CD4-positive, CD25-positive, alpha-beta regulatory T cell (primary cell): Measurements from ENCODE around the gene YBX1. TPM values are rescaled to one million over a fixed set of nuclear protein-coding genes. Genes with fewer than 3 reads are reported as not detected.
"Not testable (repeated sequence)": the region's sequence is repeated elsewhere in the genome, so short reads cannot be mapped to it uniquely, and the experiment has no call there.

Source experiments
- ATAC-seq, 2 donors: fragments of 150-1000 bp; cut with Tn5 transposase; one replicate each; pipeline ENCODE4 v1.10.0; 2021; ENCODE audit warnings: low read depth in 2 of 2, moderate number of reproducible peaks in 2 of 2, moderate library complexity in 1 of 2
- DNase-seq, 3 donors: peaks; one replicate each; pipeline versions ENCODE4 v3.0.0 to v3.0.0-alpha.2; 2012 to 2022; ENCODE audit warnings: mixed read lengths in 1 of 3
- H3K27ac ChIP-seq: one replicate; pipeline ENCODE4 v1.7.0; 2013; ENCODE audit warnings: mild to moderate bottlenecking, low read length; ENCODE audit not compliant: insufficient read depth, poor library complexity, severe bottlenecking
- H3K27me3 ChIP-seq: one replicate; pipeline ENCODE4 v1.7.0; 2013; ENCODE audit warnings: low read length; ENCODE audit not compliant: control insufficient read depth, insufficient read depth
- H3K36me3 ChIP-seq: one replicate; pipeline ENCODE4 v1.7.0; 2013; ENCODE audit warnings: mild to moderate bottlenecking, low read length, moderate library complexity; ENCODE audit not compliant: control insufficient read depth, insufficient read depth
- H3K4me1 ChIP-seq: 2 replicates; pipeline ENCODE4 v1.7.0; 2013; ENCODE audit warnings: mild to moderate bottlenecking, low read length; ENCODE audit not compliant: insufficient read depth, control insufficient read depth, poor library complexity, severe bottlenecking
- H3K4me3 ChIP-seq: one replicate; pipeline ENCODE4 v1.7.0; 2013; ENCODE audit warnings: low read depth, mild to moderate bottlenecking, low read length, moderate library complexity
- H3K9me3 ChIP-seq, 2 experiments: 1 replicate in 1 of 2; 2 replicates in 1 of 2; pipeline ENCODE4 v1.7.0; 2013; ENCODE audit warnings: low read length in 2 of 2, mild to moderate bottlenecking in 1 of 2, moderate library complexity in 1 of 2; ENCODE audit not compliant: control insufficient read depth in 2 of 2
- H3K27ac Mint-ChIP-seq, 3 donors: one replicate each; pipeline ENCODE4 v1.8.0; 2020 to 2022; ENCODE audit warnings: mild to moderate bottlenecking in 3 of 3, mixed read lengths in 3 of 3, moderate library complexity in 2 of 3
- H3K27me3 Mint-ChIP-seq: one replicate; pipeline ENCODE4 v1.8.0; 2022; ENCODE audit warnings: mild to moderate bottlenecking, mixed read lengths
- H3K36me3 Mint-ChIP-seq: one replicate; pipeline ENCODE4 v1.8.0; 2020; ENCODE audit warnings: mixed read lengths
- H3K4me1 Mint-ChIP-seq, 4 donors: one replicate each; pipeline ENCODE4 v1.8.0; 2020 to 2022; ENCODE audit warnings: mixed read lengths in 4 of 4, mild to moderate bottlenecking in 1 of 4
- H3K4me3 Mint-ChIP-seq, 4 donors: one replicate each; pipeline ENCODE4 v1.8.0; 2020 to 2022; ENCODE audit warnings: mild to moderate bottlenecking in 4 of 4, mixed read lengths in 4 of 4, moderate library complexity in 3 of 4
- H3K9me3 Mint-ChIP-seq, 7 donors: one replicate each; pipeline ENCODE4 v1.8.0; 2020 to 2022; ENCODE audit warnings: mixed read lengths in 7 of 7, mild to moderate bottlenecking in 3 of 7, moderate library complexity in 2 of 7
- polyA plus RNA-seq, 4 donors: library from polyadenylated mRNA; unstranded; fragments of 300-500 nt; fragmentation: Illumina TruSeq; gene quantifications; one replicate each; pipeline ENCODE4 v1.2.3, GENCODE V29; 2021
- total RNA-seq: library from RNA; stranded (reverse); gene quantifications from one replicate; pipeline ENCODE4 v1.2.3, GENCODE V29; 2022

The YBX1 gene
- total and polyA plus RNA-seq, 5 donors from 2014 or later, result 89.9 to 323 (median 95.5) TPM

- Mint-ChIP-seq H3K4me3 (peak overlapping the region; percentile 98 to 100 (median 100)), H3K27ac (peak overlapping the region; percentile 98 to 99 (median 98)), H3K9me3 (no peaks in the 10 kb centered on the region), H3K27me3 (no peaks in the 10 kb centered on the region), H3K4me1 (peaks cover 31 to 55% (median 40%) of the 10 kb centered on the region in 4 donors), H3K36me3 (peaks cover 31% of the 10 kb centered on the region)
- H3K4me1 ChIP-seq, result peaks cover 41% of the 10 kb centered on the region
- ATAC-seq (no peak), DNase-seq (peak in 2 of 3 donors; percentile 40 to 62)
- peak overlapping the region; percentile 88 for H3K27ac ChIP-seq
- peak overlapping the region; percentile 95 for H3K4me3 ChIP-seq
- H3K36me3 ChIP-seq, result peaks cover 5% of the 10 kb centered on the region
- H3K9me3 ChIP-seq, result no peaks in the 10 kb centered on the region
- no peaks in the 10 kb centered on the region for H3K27me3 ChIP-seq
Observed at GRCh38 chr1:42680921-42681683, 1.1 kb upstream of the YBX1 start.

- Mint-ChIP-seq H3K27ac (peak overlapping the region; percentile 98 to 99 (median 98)), H3K36me3 (peaks cover 25% of the 10 kb centered on the region), H3K4me1 (peaks cover 31 to 68% (median 52%) of the 10 kb centered on the region in 4 donors), H3K4me3 (peak overlapping the region; percentile 98 to 100 (median 100))
- Histone ChIP-seq H3K27ac (peak overlapping the region; percentile 88), H3K4me1 (peaks cover 54% of the 10 kb centered on the region)
- H3K27me3 ChIP-seq, H3K36me3 ChIP-seq, H3K27me3 Mint-ChIP-seq, H3K9me3 Mint-ChIP-seq, H3K4me3 ChIP-seq, DNase-seq, H3K9me3 ChIP-seq: not testable (repeated sequence)
- peak; percentile 3 to 6 for ATAC-seq
Observed at GRCh38 chr1:42682484-42682738, 193 bp downstream of the YBX1 start.

GRCh38 chr1:42682739-42683531, 717 bp downstream of the YBX1 start:
- Mint-ChIP-seq H3K4me1 (peaks cover 36 to 73% (median 57%) of the 10 kb centered on the region in 4 donors), H3K36me3 (peaks cover 27% of the 10 kb centered on the region), H3K4me3 (peak overlapping the region; percentile 93 to 99 (median 94)), H3K27ac (peak overlapping the region; percentile 97 to 98 (median 98)), H3K27me3 (no peaks in the 10 kb centered on the region), H3K9me3 (no peaks in the 10 kb centered on the region)
- Histone ChIP-seq H3K4me1 (peaks cover 59% of the 10 kb centered on the region), H3K27me3 (no peaks in the 10 kb centered on the region), H3K9me3 (no peaks in the 10 kb centered on the region), H3K36me3 (peaks cover 5% of the 10 kb centered on the region), H3K27ac (peak overlapping the region; percentile 88), H3K4me3 (peak overlapping the region; percentile 95)
- ATAC-seq (peak; percentile 28 to 30), DNase-seq (peak; percentile 65 to 87 (median 72))

- Histone ChIP-seq H3K4me3 (peak overlapping the region; percentile 95), H3K36me3 (peaks cover 5% of the 10 kb centered on the region), H3K27ac (peak overlapping the region; percentile 79), H3K9me3 (no peaks in the 10 kb centered on the region), H3K27me3 (no peaks in the 10 kb centered on the region), H3K4me1 (peaks cover 71% of the 10 kb centered on the region)
- DNase-seq (peak in 1 of 3 donors; percentile 32), ATAC-seq (no peak)
- Mint-ChIP-seq H3K4me1 (peaks cover 43 to 84% (median 67%) of the 10 kb centered on the region in 4 donors), H3K4me3 (peak overlapping the region; percentile 93 to 99 (median 94)), H3K9me3 (no peaks in the 10 kb centered on the region), H3K27ac (peak overlapping the region; percentile 2 to 98 (median 98)), H3K27me3 (no peaks in the 10 kb centered on the region), H3K36me3 (peaks cover 25% of the 10 kb centered on the region)
Observed at GRCh38 chr1:42684139-42684538, 1.9 kb downstream of the YBX1 start.

- Histone ChIP-seq H3K4me3 (peak overlapping the region; percentile 95), H3K27me3 (no peaks in the 10 kb centered on the region), H3K27ac (no peak overlapping the region), H3K36me3 (peaks cover 5% of the 10 kb centered on the region), H3K9me3 (no peaks in the 10 kb centered on the region), H3K4me1 (peaks cover 84% of the 10 kb centered on the region)
- H3K4me1 Mint-ChIP-seq, result peaks cover 66 to 89% (median 79%) of the 10 kb centered on the region in 4 donors
- peak overlapping the region in 1 of 3 donors; percentile 22 for H3K27ac Mint-ChIP-seq
- H3K9me3 Mint-ChIP-seq, result no peaks in the 10 kb centered on the region
- peak overlapping the region; percentile 23 to 78 (median 64) for H3K4me3 Mint-ChIP-seq
- no peak for ATAC-seq
- peaks cover 25% of the 10 kb centered on the region for H3K36me3 Mint-ChIP-seq
- DNase-seq, result no peak
- no peaks in the 10 kb centered on the region for H3K27me3 Mint-ChIP-seq
Observed at GRCh38 chr1:42686418-42686817, 4.2 kb downstream of the YBX1 start.

- H3K36me3 ChIP-seq, result peaks cover 18% of the 10 kb centered on the region
- H3K4me1 Mint-ChIP-seq, result peaks cover 60 to 96% (median 84%) of the 10 kb centered on the region in 4 donors
- no peak overlapping the region for H3K27ac ChIP-seq
- DNase-seq (no peak), ATAC-seq (no peak)
- peak overlapping the region; percentile 41 for H3K4me3 ChIP-seq
- H3K9me3 Mint-ChIP-seq, result no peaks in the 10 kb centered on the region
- H3K27ac Mint-ChIP-seq, result peak overlapping the region in 2 of 3 donors; percentile 21 to 81
- H3K27me3 Mint-ChIP-seq, result no peaks in the 10 kb centered on the region
- peaks cover 79% of the 10 kb centered on the region for H3K4me1 ChIP-seq
- H3K9me3 ChIP-seq, result no peaks in the 10 kb centered on the region
- no peaks in the 10 kb centered on the region for H3K27me3 ChIP-seq
- peaks cover 9% of the 10 kb centered on the region for H3K36me3 Mint-ChIP-seq
- peak overlapping the region in 3 of 4 donors; percentile 38 to 56 (median 43) for H3K4me3 Mint-ChIP-seq
Observed at GRCh38 chr1:42689912-42690311, 7.7 kb downstream of the YBX1 start.

GRCh38 chr1:42690477-42691156, 8.4 kb downstream of the YBX1 start:
- H3K9me3 Mint-ChIP-seq, result no peaks in the 10 kb centered on the region
- Histone ChIP-seq H3K4me3 (peak overlapping the region; percentile 41), H3K36me3 (peaks cover 25% of the 10 kb centered on the region), H3K4me1 (peaks cover 72% of the 10 kb centered on the region), H3K9me3 (no peaks in the 10 kb centered on the region), H3K27me3 (no peaks in the 10 kb centered on the region), H3K27ac (no peak overlapping the region)
- no peaks in the 10 kb centered on the region for H3K27me3 Mint-ChIP-seq
- peaks cover 16% of the 10 kb centered on the region for H3K36me3 Mint-ChIP-seq
- H3K4me1 Mint-ChIP-seq, result peaks cover 55 to 94% (median 81%) of the 10 kb centered on the region in 4 donors
- DNase-seq (no peak), ATAC-seq (no peak)
- peak overlapping the region in 3 of 4 donors; percentile 33 to 56 (median 51) for H3K4me3 Mint-ChIP-seq
- no peak overlapping the region for H3K27ac Mint-ChIP-seq
